ENCODE measurements around the gene CDK19. TPM values are rescaled to one million over a fixed set of nuclear protein-coding genes. Genes with fewer than 3 reads are reported as not detected.
"Not testable (repeated sequence)": the region's sequence is repeated elsewhere in the genome, so short reads cannot be mapped to it uniquely, and the experiment has no call there.

The CDK19 gene
- total RNA-seq: 41.1 TPM

- DNase-seq (ENCODE audit: low spot score): peak; percentile 99
Measured at GRCh38 chr6:110815411-110816409, at the start of gene CDK19. CDK19 (minus strand) TSS chr6:110815469; CDS start chr6:110815136, 333 bp downstream.

- DNase-seq (ENCODE audit: low spot score): no peak
Measured at GRCh38 chr6:110864824-110865223, 49.6 kb upstream of the CDK19 start.

- DNase-seq (ENCODE audit: low spot score): no peak
Measured at GRCh38 chr6:110859335-110859792, 44.1 kb upstream of the CDK19 start.

GRCh38 chr6:110858562-110859214 lies 43.4 kb upstream of the CDK19 start:
- no peak for DNase-seq (ENCODE audit: low spot score)

GRCh38 chr6:110858016-110858415 lies 42.7 kb upstream of the CDK19 start:
- no peak for DNase-seq (ENCODE audit: low spot score)

GRCh38 chr6:110856296-110856695 lies 41.0 kb upstream of the CDK19 start:
- DNase-seq (ENCODE audit: low spot score): no peak

- no peak for DNase-seq (ENCODE audit: low spot score)
Measured at GRCh38 chr6:110853754-110854477, 38.6 kb upstream of the CDK19 start.

- DNase-seq (ENCODE audit: low spot score): no peak
Measured at GRCh38 chr6:110852773-110853172, 37.5 kb upstream of the CDK19 start.

- DNase-seq (ENCODE audit: low spot score): no peak
Measured at GRCh38 chr6:110849781-110850180, 34.5 kb upstream of the CDK19 start.

- DNase-seq (ENCODE audit: low spot score): no peak
Measured at GRCh38 chr6:110841266-110841665, 26.0 kb upstream of the CDK19 start.

GRCh38 chr6:110835751-110836150 lies 20.5 kb upstream of the CDK19 start:
- not testable (repeated sequence) for DNase-seq (ENCODE audit: low spot score)

- no peak for DNase-seq (ENCODE audit: low spot score)
Measured at GRCh38 chr6:110833831-110834230, 18.6 kb upstream of the CDK19 start.

- no peak for DNase-seq (ENCODE audit: low spot score)
Measured at GRCh38 chr6:110831405-110831804, 16.1 kb upstream of the CDK19 start.

GRCh38 chr6:110828396-110828795 lies 13.1 kb upstream of the CDK19 start:
- DNase-seq (ENCODE audit: low spot score): no peak

GRCh38 chr6:110826236-110827129 lies 11.2 kb upstream of the CDK19 start:
- DNase-seq (ENCODE audit: low spot score): no peak

GRCh38 chr6:110823146-110823545 lies 7.9 kb upstream of the CDK19 start:
- DNase-seq (ENCODE audit: low spot score): no peak

GRCh38 chr6:110822249-110822648 lies 7.0 kb upstream of the CDK19 start:
- no peak for DNase-seq (ENCODE audit: low spot score)

GRCh38 chr6:110816677-110817076 lies 1.4 kb upstream of the CDK19 start:
- no peak for DNase-seq (ENCODE audit: low spot score)

- no peak for DNase-seq (ENCODE audit: low spot score)
Measured at GRCh38 chr6:110815015-110815410, 256 bp downstream of the CDK19 start.

GRCh38 chr6:110814102-110815014 lies 911 bp downstream of the CDK19 start:
- DNase-seq (ENCODE audit: low spot score): peak; percentile 46
